GM21737 (cell line): ENCODE results near the gene DENND5A.
"Not testable (repeated sequence)": the region's sequence is repeated elsewhere in the genome, so short reads cannot be mapped to it uniquely, and the experiment has no call there.

Experiments
- ATAC-seq: cut with Tn5 transposase; IDR thresholded peaks from one replicate; pipeline ENCODE4 v1.9.1; 2021; ENCODE audit warnings: mild to moderate bottlenecking, moderate library complexity; ENCODE audit not compliant: unreplicated experiment

Gene DENND5A

GRCh38 chr11:9104580-9104979 is 160.6 kb downstream of the DENND5A start:
- ATAC-seq: no peak

- no peak for ATAC-seq
Observed at GRCh38 chr11:9103542-9104276, 161.4 kb downstream of the DENND5A start.

DNA sequence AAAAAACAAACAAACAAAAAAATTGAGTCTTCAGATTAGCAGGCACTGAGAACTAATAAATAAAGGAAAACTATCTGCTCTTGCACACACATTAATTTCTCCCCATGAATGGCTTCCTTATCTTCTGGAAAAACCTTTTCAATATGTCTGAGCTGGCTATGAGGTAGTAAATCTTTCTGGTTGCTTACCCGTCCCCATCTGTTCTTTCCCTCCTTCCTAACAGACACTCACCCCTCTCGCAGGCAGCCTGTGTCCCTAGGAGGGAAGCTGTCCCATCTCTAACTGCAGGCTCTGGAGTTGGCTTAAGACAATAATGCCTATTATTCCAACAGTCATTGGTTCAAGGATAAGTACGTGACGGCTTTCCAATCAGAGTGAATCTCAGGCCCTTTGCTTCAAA is 165.5 kb downstream of the DENND5A start:
- ATAC-seq: no peak

- not testable (repeated sequence) for ATAC-seq
Observed at GRCh38 chr11:9098455-9098854, 166.7 kb downstream of the DENND5A start.

- ATAC-seq: not testable (repeated sequence)
Observed at GRCh38 chr11:9097186-9097943, 167.8 kb downstream of the DENND5A start.

GRCh38 chr11:9096427-9096826 is 168.7 kb downstream of the DENND5A start:
- no peak for ATAC-seq

DNA sequence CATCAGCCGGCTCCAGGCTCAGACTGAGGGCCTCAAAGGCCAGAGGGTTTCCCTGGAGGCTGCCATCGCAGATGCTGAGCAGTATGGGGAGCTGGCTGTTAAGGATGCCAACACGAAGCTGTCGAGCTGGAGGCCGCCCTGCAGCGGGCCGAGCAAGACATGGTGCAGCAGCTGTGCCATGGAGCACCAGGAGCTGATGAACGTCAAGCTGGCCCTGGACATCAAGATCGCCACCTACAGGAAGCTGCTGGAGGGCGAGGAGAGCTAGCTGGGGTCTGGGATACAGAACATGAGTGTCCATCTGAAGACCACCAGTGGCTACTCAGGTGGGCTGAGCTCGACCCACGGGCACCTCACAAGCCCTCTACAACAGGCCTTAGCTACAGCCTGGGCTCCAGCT is 169.7 kb downstream of the DENND5A start:
- ATAC-seq: no peak

- no peak for ATAC-seq
Observed at GRCh38 chr11:9094420-9094819, 170.7 kb downstream of the DENND5A start.

DNA sequence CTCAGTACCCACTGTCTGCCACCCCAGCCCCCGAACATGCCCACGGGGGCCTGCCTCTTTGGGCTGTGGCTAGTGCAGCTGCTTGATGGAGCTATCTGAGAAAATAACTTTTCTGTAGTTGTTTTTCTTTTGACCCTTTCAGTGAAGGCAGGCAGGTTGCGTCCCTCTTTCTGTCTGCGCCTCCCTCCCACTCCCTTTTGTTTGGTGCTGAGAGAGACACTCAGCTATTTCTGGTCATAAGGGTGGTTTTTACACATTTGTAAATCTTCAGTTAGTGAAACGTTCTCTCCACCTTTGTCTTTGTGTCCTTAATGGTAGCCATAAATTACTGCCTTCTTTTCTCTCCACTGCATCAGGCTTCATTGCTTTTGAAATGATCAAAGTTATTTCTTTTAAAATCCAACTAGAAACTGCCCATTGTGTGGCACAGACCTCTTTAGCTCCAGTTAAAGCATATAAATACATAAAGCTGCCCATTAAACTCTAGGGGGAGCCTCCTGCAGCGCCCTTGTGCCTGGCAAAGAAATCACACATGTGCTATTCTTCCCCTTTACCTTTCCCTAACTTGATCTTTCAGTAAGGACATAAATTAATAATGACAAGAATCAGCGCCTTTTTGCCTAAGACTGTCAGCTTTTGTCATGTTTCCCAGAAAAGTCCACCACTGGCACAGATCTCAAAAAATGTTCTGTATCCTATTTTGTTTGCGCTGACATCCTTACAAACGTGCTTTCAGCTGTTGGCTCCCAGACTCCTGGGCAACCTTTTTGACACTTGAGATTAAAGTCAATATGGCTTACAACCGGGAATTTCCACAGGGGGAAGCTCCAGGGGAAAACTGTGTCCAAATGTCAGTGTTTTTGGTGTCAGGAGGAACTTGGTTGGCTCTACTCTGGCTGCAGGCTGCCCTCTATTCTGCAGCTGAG is 172.0 kb downstream of the DENND5A start:
- ATAC-seq: no peak

DNA sequence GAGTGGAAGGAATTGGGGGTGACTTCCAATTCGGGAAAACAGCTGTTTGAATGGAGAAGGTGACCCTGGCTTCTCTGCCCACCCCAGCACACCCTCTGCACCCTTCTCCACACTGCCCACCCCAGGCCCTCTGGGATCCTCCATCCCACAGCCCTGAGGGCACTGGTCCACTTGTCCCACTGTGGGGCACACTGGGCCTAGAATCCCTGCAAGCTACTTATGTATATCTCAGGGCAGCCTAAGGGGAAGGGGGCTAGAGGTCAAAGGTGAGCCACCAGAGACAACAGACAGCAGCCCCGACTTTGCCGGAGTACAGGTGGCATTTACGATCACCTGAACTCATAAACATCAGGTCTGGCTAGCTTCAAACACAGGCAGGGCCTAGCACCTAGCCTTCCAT is 173.1 kb downstream of the DENND5A start:
- ATAC-seq: no peak

DNA sequence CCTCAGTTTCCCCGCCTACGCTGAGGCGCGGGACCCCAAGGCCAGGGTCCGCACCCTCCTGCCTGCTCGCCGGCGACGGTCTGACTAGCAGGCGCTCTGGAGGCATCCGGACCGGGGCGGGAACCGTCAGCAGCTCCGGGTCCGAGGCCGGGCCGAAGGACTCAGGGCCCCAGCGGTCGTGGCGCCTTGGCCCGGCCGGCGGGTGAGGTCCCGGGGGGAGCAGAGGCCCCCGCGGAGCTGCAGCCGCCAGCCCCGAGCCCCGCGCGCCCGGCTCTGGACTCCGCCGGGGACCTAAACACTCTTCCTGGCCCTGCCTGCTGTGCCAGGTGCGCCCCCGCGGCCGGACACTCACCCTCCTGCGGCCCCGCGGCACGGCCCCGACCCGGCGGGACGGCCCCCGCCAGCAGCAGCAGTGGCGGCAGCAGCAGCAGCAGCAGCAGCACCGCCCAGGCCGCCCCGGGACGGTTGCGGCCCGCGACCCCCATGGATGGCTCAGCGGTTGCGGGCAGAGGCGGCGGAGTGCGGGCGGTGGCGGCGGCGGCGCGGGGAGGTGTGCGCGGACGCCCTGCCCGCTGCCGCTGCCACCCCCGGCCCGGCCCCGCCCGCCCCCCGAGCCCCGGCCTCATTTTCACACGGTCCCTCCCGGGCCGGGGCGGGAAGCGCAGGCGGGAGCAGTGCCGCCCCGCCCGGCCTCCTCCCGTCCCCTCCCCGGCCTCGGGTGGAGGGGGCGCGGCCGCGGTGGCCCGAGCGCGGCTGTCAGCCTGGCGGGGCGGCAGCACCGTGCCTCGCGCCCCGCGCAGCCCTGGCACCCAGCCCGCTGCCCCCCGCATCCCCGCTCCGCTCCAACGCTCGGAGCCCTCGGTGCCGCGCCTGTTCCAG is 173.9 kb downstream of the DENND5A start, which contains the start of gene SCUBE2:
TSS of gene SCUBE2 (minus strand) at position 556 of the 879 bp plus-strand sequence. CDS start at position 485, 71 bp downstream.
- no peak for ATAC-seq

DNA sequence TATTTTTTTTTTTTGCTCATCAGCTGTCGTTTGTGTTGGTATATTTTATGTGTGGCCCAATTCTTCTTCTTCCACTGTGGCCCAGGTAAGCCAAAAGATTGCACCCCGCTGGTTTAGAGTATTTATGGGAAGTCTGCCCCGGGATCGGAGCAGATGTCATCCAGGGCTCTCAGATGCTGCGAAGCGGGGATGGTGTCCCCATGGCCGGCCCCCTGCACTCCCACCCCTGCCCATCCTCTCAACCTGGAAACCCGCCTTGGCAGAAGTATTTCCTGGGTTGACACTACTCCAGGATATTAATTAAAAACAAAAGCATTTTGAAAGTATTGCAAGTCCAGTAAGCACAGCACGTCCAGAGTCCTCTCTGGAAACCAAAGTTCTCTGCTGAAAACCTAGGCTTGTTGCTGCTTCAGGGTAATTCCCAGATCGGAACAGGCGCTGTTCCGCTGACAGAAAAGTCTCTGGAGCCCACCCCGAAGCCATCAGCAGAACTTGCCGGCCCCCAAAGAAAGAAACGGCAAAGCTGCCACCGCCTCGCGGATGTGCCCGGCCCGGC is 174.6 kb downstream of the DENND5A start:
- ATAC-seq: no peak

GRCh38 chr11:9089636-9090035 is 175.5 kb downstream of the DENND5A start:
- ATAC-seq: no peak

- ATAC-seq: no peak
Observed at GRCh38 chr11:9089061-9089460, 176.1 kb downstream of the DENND5A start.
